Progenitor cell of endocrine pancreas (in vitro differentiated cells): ENCODE measurements around the gene TARBP2. TPM values are rescaled to one million over a fixed set of nuclear protein-coding genes. Genes with fewer than 3 reads are reported as not detected.
A peak's percentile ranks its signal among the peaks of the same experiment; 100 is the strongest.

Source experiments
- DNase-seq: peaks from one replicate; pipeline ENCODE4 v3.0.0; 2021; ENCODE audit warnings: low spot score; ENCODE audit not compliant: unreplicated experiment
- H3K27ac Mint-ChIP-seq: 2 replicates; pipeline ENCODE4 v1.8.0; 2021; ENCODE audit warnings: mild to moderate bottlenecking, moderate library complexity, mixed read lengths
- H3K27me3 Mint-ChIP-seq: 2 replicates; pipeline ENCODE4 v1.8.0; 2021; ENCODE audit warnings: mixed read lengths
- H3K36me3 Mint-ChIP-seq: 2 replicates; pipeline ENCODE4 v1.8.0; 2022; ENCODE audit warnings: mixed read lengths; ENCODE audit not compliant: insufficient read depth
- H3K4me1 Mint-ChIP-seq: 2 replicates; pipeline ENCODE4 v1.8.0; 2021; ENCODE audit warnings: low read depth, mixed read lengths
- H3K4me3 Mint-ChIP-seq: 2 replicates; pipeline ENCODE4 v1.8.0; 2021; ENCODE audit warnings: low read depth, mild to moderate bottlenecking, moderate library complexity, mixed read lengths
- H3K9me3 Mint-ChIP-seq: 2 replicates; pipeline ENCODE4 v1.8.0; 2021; ENCODE audit warnings: low read depth, mixed read lengths
- CTCF ChIP-seq: fragments of 200-600 bp; sonication (generic); IDR thresholded peaks from one replicate; pipeline ENCODE4 v1.5.0; 2021; ENCODE audit warnings: antibody characterized with exemption, mild to moderate bottlenecking; ENCODE audit not compliant: unreplicated experiment
- total RNA-seq: library from RNA; stranded (reverse); gene quantifications from 2 replicates; pipeline ENCODE4 v1.2.1, GENCODE V29; 2021

Gene TARBP2
- total RNA-seq, 1 donor from 2014 or later: 61.5 TPM

GRCh38 chr12:53493610-53494391 lies 7.3 kb upstream of the TARBP2 start:
- H3K36me3 Mint-ChIP-seq: no peaks in the 10 kb centered on the region
- no peak for TF ChIP-seq CTCF
- DNase-seq: no peak
- H3K27me3 Mint-ChIP-seq: no peaks in the 10 kb centered on the region
- H3K4me3 Mint-ChIP-seq: peak overlapping the region; percentile 95
- peaks cover 30% of the 10 kb centered on the region for H3K4me1 Mint-ChIP-seq
- H3K27ac Mint-ChIP-seq: peak overlapping the region; percentile 99
- H3K9me3 Mint-ChIP-seq: no peaks in the 10 kb centered on the region

- no peaks in the 10 kb centered on the region for H3K9me3 Mint-ChIP-seq
- H3K36me3 Mint-ChIP-seq: no peaks in the 10 kb centered on the region
- no peak for DNase-seq
- H3K27ac Mint-ChIP-seq: peak overlapping the region; percentile 86
- H3K4me3 Mint-ChIP-seq: no peak overlapping the region
- no peaks in the 10 kb centered on the region for H3K27me3 Mint-ChIP-seq
- no peak for TF ChIP-seq CTCF
- peaks cover 33% of the 10 kb centered on the region for H3K4me1 Mint-ChIP-seq
Measured at GRCh38 chr12:53495903-53496751, 5.0 kb upstream of the TARBP2 start.

DNA sequence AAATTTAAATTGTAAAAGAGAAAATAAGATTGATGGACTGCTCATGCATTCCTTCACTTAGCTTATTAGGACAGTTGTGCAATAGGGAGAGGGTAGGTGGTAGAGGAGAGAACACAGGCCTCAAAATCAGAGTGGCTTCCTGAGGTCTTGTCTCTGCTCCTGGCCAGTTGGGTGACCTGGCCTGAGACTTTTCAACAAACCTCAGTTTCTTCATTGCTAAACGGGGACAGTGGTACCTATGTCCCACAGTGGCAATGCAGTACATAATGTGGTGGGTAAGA lies 4.4 kb upstream of the TARBP2 start:
- no peak for DNase-seq
- Mint-ChIP-seq H3K27me3 (no peaks in the 10 kb centered on the region), H3K9me3 (no peaks in the 10 kb centered on the region), H3K27ac (no peak overlapping the region), H3K4me3 (no peak overlapping the region), H3K36me3 (no peaks in the 10 kb centered on the region), H3K4me1 (peaks cover 32% of the 10 kb centered on the region)
- TF ChIP-seq CTCF: no peak

- H3K4me1 Mint-ChIP-seq: peaks cover 32% of the 10 kb centered on the region
- H3K36me3 Mint-ChIP-seq: no peaks in the 10 kb centered on the region
- no peaks in the 10 kb centered on the region for H3K27me3 Mint-ChIP-seq
- no peaks in the 10 kb centered on the region for H3K9me3 Mint-ChIP-seq
- TF ChIP-seq CTCF: no peak
- no peak for DNase-seq
- no peak overlapping the region for H3K4me3 Mint-ChIP-seq
- H3K27ac Mint-ChIP-seq: no peak overlapping the region
Measured at GRCh38 chr12:53497461-53497860, 3.6 kb upstream of the TARBP2 start.

DNA sequence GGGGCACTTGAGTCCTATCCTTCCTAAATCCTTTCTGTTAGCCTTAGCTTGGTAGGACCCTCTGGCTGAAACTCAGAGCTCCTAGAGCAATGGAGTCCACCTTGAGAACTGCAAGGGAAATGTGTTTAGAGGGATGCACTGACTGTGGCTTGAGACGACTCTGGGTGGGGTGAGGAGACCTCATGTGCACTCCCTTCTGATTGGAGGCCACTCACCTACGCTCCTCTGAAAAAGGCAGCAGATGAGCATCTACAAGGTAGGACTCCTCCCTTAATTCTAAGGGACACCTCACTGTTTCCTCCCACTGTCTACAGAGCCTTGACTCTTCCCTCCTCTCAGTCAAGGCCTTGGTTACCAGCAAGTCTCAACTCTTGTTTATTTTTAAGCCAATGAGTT lies 2.9 kb upstream of the TARBP2 start:
- no peak for TF ChIP-seq CTCF
- Mint-ChIP-seq H3K4me3 (peak overlapping the region; percentile 72), H3K4me1 (peaks cover 31% of the 10 kb centered on the region), H3K27ac (peak overlapping the region; percentile 39), H3K36me3 (no peaks in the 10 kb centered on the region), H3K9me3 (no peaks in the 10 kb centered on the region), H3K27me3 (no peaks in the 10 kb centered on the region)
- DNase-seq: no peak
